Measurements from ENCODE around the gene TRIAP1. TPM values are rescaled to one million over a fixed set of nuclear protein-coding genes. Genes with fewer than 3 reads are reported as not detected.

TRIAP1 gene
- total RNA-seq, 1 donor from 2014 or later, result 19.9 TPM

Other genes starting within 250 kb of the TRIAP1 start
- 1,415 TPM for gene RPLP0, start 245.3 kb downstream of the TRIAP1 start, total RNA-seq
- gene PXN, start 180.7 kb downstream of the TRIAP1 start, total RNA-seq, result 123 TPM
- 7,466 TPM for gene RNU4-2, start 154.5 kb downstream of the TRIAP1 start, total RNA-seq
- 976 TPM for gene RNU4-1, start 153.1 kb downstream of the TRIAP1 start, total RNA-seq
- 1.6 TPM for gene SIRT4, start 144.1 kb downstream of the TRIAP1 start, total RNA-seq
- gene PLA2G1B, start 118.6 kb downstream of the TRIAP1 start, total RNA-seq, result 1.8 TPM
- 0.58 TPM for gene MSI1, start 77.2 kb downstream of the TRIAP1 start, total RNA-seq
- 312 TPM for gene COX6A1, start 8.3 kb downstream of the TRIAP1 start, total RNA-seq
- gene GATC, start 60 bp upstream of the TRIAP1 start, total RNA-seq, result 27.7 TPM
- gene SRSF9, start 23.4 kb upstream of the TRIAP1 start, total RNA-seq, result 120 TPM
- gene DYNLL1, start 49.7 kb upstream of the TRIAP1 start, total RNA-seq, result 142 TPM
- 23.3 TPM for gene COQ5, start 82.8 kb upstream of the TRIAP1 start, total RNA-seq
- 224 TPM for gene RNF10, start 88.0 kb upstream of the TRIAP1 start, total RNA-seq
- 33.8 TPM for gene POP5, start 135.0 kb upstream of the TRIAP1 start, total RNA-seq
- 5.5 TPM for gene CABP1, start 194.2 kb upstream of the TRIAP1 start, total RNA-seq
- gene MLEC, start 240.8 kb upstream of the TRIAP1 start, total RNA-seq, result 154 TPM

All from mesenteric fat pad (tissue), 1 donor.